CD4-positive, alpha-beta memory T cell (primary cell): Measurements from ENCODE around the gene TBC1D26. TPM values are rescaled to one million over a fixed set of nuclear protein-coding genes. Genes with fewer than 3 reads are reported as not detected.
"Not testable (repeated sequence)": the region's sequence is repeated elsewhere in the genome, so short reads cannot be mapped to it uniquely, and the experiment has no call there.

Source experiments
- CTCF ChIA-PET: fragments of 350-600 bp; sonication (Branson Sonifier 250); formaldehyde crosslinking; loops from one replicate; lab custom pipeline; 2021; ENCODE audit warnings: inconsistent platforms; ENCODE audit not compliant: partially characterized antibody; lab: Charles Lee
- POLR2A ChIA-PET: fragments of 350-600 bp; sonication (Branson Sonifier 250); formaldehyde crosslinking; loops from one replicate; lab custom pipeline; 2021; ENCODE audit not compliant: partially characterized antibody; lab: Charles Lee
- DNase-seq, 5 donors: peaks; one replicate each; pipeline versions ENCODE4 v3.0.0 to v3.0.0-alpha.2; 2020 to 2022; ENCODE audit warnings: mixed read lengths in 1 of 5
- H3K27ac ChIP-seq: one replicate; pipeline ENCODE4 v1.7.0; 2013; ENCODE audit warnings: low read depth, low read length
- H3K27me3 ChIP-seq: 2 replicates; pipeline ENCODE4 v1.7.0; 2013; ENCODE audit warnings: mild to moderate bottlenecking, low read length, moderate library complexity; ENCODE audit not compliant: insufficient read depth
- H3K36me3 ChIP-seq: 2 replicates; pipeline ENCODE4 v1.7.0; 2013; ENCODE audit warnings: mild to moderate bottlenecking, low read length, moderate library complexity; ENCODE audit not compliant: insufficient read depth
- H3K4me1 ChIP-seq: 2 replicates; pipeline ENCODE4 v1.7.0; 2013; ENCODE audit warnings: mild to moderate bottlenecking, low read length, moderate library complexity; ENCODE audit not compliant: insufficient read depth
- H3K4me3 ChIP-seq, 2 donors: one replicate each; pipeline ENCODE4 v1.7.0; 2013; ENCODE audit warnings: low read length in 2 of 2, mild to moderate bottlenecking in 1 of 2
- H3K9me3 ChIP-seq, 2 donors: one replicate each; pipeline ENCODE4 v1.7.0; 2013; ENCODE audit warnings: low read length in 2 of 2, control low read depth in 1 of 2; ENCODE audit not compliant: control insufficient read depth in 1 of 2
- H3K27ac Mint-ChIP-seq, 7 donors: one replicate each; pipeline ENCODE4 v1.8.0; 2020 to 2021; ENCODE audit warnings: mixed read lengths in 7 of 7, mild to moderate bottlenecking in 6 of 7, inconsistent platforms in 3 of 7, moderate library complexity in 3 of 7
- H3K27me3 Mint-ChIP-seq, 2 donors: one replicate each; pipeline ENCODE4 v1.8.0; 2020 to 2021; ENCODE audit warnings: mixed read lengths in 2 of 2
- H3K36me3 Mint-ChIP-seq, 2 donors: one replicate each; pipeline ENCODE4 v1.8.0; 2020 to 2021; ENCODE audit warnings: mixed read lengths in 2 of 2, inconsistent platforms in 1 of 2, mild to moderate bottlenecking in 1 of 2
- H3K4me1 Mint-ChIP-seq, 4 donors: one replicate each; pipeline ENCODE4 v1.8.0; 2020 to 2021; ENCODE audit warnings: mixed read lengths in 4 of 4, mild to moderate bottlenecking in 1 of 4
- H3K4me3 Mint-ChIP-seq, 8 donors: one replicate each; pipeline ENCODE4 v1.8.0; 2020 to 2021; ENCODE audit warnings: mixed read lengths in 8 of 8, mild to moderate bottlenecking in 7 of 8, moderate library complexity in 6 of 8, inconsistent platforms in 3 of 8
- H3K9me3 Mint-ChIP-seq, 8 donors: one replicate each; pipeline ENCODE4 v1.8.0; 2020 to 2021; ENCODE audit warnings: mixed read lengths in 8 of 8, mild to moderate bottlenecking in 5 of 8, inconsistent platforms in 3 of 8, moderate library complexity in 1 of 8
- intact Hi-C: fragments of 100-400 bp; cut with micrococcal nuclease; formaldehyde crosslinking; loops from one replicate; pipeline ENCODE4 v1.15.1; 2023
- polyA plus RNA-seq, 2 donors: library from polyadenylated mRNA; unstranded; fragments of 300-500 nt; fragmentation: Illumina TruSeq; gene quantifications; one replicate each; pipeline ENCODE4 v1.2.3, GENCODE V29; 2021
- total RNA-seq, 2 experiments: library from RNA; stranded (reverse); gene quantifications; one replicate each; pipeline ENCODE4 v1.2.3, GENCODE V29; 2021

TBC1D26 gene
- total and polyA plus RNA-seq, 4 experiments from 2014 or later: 0.19 to 0.49 TPM; not detected in 2

DNA sequence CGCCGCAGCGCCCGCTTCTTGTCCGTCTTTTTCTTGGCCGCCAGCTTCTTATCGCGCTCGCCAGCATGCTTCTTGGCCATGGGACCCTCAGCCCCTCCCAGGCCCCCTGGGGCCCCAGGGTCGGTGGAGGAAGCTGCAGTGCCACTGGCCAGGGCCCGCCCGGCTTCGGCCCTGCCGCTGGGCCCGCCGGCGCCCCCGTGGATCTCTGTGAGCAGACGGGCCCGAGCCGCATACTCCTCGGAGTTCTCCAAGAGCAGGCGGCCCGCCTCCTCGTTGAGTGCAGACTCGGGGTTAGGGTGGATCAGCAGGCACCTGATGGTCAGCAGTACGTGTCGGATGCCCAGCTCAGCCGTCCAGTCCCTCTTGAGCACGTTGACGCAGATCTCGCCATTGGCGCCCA, 27.8 kb upstream of the TBC1D26 start:
- H3K4me1 ChIP-seq, H3K27me3 Mint-ChIP-seq, POLR2A ChIA-PET, intact Hi-C loops, H3K4me3 ChIP-seq, H3K4me3 Mint-ChIP-seq, H3K27ac Mint-ChIP-seq, H3K4me1 Mint-ChIP-seq, H3K27ac ChIP-seq, DNase-seq, H3K36me3 ChIP-seq, H3K9me3 ChIP-seq, H3K27me3 ChIP-seq, CTCF ChIA-PET: not testable (repeated sequence)
- Mint-ChIP-seq H3K9me3 (peaks cover 2 to 33% (median 19%) of the 10 kb centered on the region in 8 donors), H3K36me3 (peaks cover 42 to 51% of the 10 kb centered on the region in 2 donors)

DNA sequence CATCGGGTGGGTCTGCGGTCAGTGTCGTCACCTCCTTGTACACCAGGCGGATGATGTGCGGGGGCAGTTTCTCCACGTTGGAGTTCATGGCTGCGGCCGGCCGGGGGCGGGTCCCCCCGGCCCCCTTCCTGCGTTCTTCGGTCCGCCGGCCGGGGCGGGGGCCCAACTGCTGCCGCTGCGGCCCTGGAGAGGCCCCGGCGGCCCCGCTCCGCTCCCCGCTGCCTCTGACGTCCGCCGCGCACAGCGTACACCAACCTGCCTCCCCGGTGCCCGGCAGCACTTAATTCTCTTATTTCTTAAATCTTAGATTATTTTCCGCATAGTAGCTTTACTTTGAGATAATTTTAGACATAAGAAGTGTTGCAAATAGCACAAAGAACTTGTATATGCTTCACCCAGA, 27.3 kb upstream of the TBC1D26 start:
- H3K4me3 ChIP-seq, H3K36me3 ChIP-seq, DNase-seq, H3K27ac ChIP-seq, H3K4me3 Mint-ChIP-seq, H3K4me1 Mint-ChIP-seq, H3K27me3 Mint-ChIP-seq, POLR2A ChIA-PET, H3K9me3 ChIP-seq, H3K27ac Mint-ChIP-seq, CTCF ChIA-PET, H3K27me3 ChIP-seq, H3K4me1 ChIP-seq, intact Hi-C loops: not testable (repeated sequence)
- Mint-ChIP-seq H3K36me3 (peaks cover 48 to 51% of the 10 kb centered on the region in 2 donors), H3K9me3 (peaks cover 2 to 38% (median 24%) of the 10 kb centered on the region in 8 donors)

DNA sequence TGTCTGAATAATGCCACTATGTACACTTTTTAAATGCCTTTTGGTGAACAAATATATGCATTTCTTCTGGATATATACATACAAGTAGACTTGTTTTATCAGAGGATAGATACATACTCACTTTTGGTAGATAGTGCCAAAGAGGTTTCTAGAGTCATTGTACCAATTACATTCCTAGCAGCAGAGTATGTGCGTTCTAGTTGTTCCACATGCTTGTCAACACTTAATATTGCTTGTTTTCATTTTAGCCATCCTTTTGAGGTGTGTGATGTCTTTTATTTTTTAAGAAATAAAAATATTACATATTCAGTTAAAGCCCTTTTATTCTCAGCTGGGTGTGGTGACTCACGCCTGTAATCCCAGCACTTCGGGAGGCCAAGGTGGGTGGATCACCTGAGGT, 23.2 kb upstream of the TBC1D26 start:
- H3K4me3 Mint-ChIP-seq, H3K4me1 Mint-ChIP-seq, POLR2A ChIA-PET, DNase-seq, H3K36me3 ChIP-seq, CTCF ChIA-PET, H3K27me3 ChIP-seq, H3K27ac ChIP-seq, H3K27ac Mint-ChIP-seq, H3K27me3 Mint-ChIP-seq, H3K9me3 ChIP-seq, intact Hi-C loops, H3K4me1 ChIP-seq, H3K4me3 ChIP-seq: not testable (repeated sequence)
- H3K36me3 Mint-ChIP-seq: peaks cover 46 to 65% of the 10 kb centered on the region in 2 donors
- H3K9me3 Mint-ChIP-seq: peaks cover 2 to 55% (median 38%) of the 10 kb centered on the region in 8 donors

DNA sequence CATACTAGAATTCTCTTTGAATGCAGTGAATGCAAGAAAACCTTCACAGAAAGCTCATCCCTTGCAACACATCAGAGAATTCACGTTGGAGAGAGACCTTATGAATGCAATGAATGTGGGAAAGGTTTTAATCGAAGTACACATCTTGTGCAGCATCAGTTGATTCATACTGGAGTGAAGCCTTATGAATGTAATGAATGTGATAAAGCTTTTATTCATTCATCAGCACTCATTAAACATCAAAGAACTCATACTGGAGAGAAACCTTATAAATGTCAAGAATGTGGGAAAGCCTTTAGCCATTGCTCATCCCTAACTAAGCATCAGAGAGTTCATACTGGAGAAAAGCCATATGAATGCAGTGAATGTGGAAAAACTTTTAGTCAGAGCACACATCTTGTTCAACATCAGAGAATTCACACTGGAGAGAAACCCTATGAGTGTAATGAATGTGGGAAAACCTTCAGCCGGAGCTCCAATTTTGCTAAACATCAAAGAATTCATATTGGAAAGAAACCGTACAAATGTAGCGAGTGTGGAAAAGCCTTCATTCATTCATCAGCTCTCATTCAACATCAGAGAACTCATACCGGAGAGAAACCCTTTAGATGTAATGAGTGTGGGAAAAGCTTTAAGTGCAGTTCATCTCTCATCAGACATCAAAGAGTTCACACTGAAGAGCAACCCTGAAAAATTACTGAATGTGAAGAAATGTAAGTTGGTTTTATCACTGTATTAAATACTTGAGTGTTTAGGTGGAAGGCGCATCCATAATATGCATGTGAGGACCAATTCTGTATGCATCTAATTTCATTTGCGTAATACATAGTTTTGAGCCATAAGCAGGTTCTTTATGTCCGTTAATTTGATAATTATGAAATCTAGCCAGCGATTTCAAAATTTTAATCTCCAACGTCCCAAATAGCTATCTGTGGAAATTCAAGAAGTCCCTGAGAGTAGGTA, 15.2 kb upstream of the TBC1D26 start:
- H3K4me1 Mint-ChIP-seq, H3K9me3 ChIP-seq, DNase-seq, H3K27me3 Mint-ChIP-seq, H3K27me3 ChIP-seq, H3K27ac ChIP-seq, intact Hi-C loops, H3K4me3 ChIP-seq, H3K4me1 ChIP-seq, H3K4me3 Mint-ChIP-seq, H3K27ac Mint-ChIP-seq, CTCF ChIA-PET, POLR2A ChIA-PET, H3K36me3 ChIP-seq: not testable (repeated sequence)
- H3K36me3 Mint-ChIP-seq: peaks cover 29 to 30% of the 10 kb centered on the region in 2 donors
- H3K9me3 Mint-ChIP-seq: peaks cover 0 to 65% (median 51%) of the 10 kb centered on the region in 8 donors

DNA sequence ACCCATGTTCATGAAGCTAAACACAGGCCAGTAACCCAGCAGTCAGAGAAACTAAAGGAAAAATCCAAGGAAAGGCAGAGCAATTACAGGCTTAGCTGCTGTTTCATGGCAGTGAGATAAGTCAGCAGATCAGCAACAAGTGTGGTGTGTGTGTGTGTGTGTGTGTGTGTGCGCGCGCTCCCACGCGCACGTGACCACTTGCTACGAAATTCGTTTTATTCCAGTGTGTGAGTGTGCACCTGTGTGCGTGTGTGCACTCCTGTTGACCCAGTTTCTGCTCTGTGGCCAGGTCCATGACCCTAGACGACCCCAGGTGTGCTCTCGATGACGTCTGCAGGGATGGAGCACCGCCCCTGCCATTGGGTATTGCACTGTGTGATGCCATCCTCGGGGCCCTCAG, 1.5 kb upstream of the TBC1D26 start:
- DNase-seq, H3K9me3 ChIP-seq, H3K4me1 ChIP-seq, H3K4me3 ChIP-seq, POLR2A ChIA-PET, H3K27me3 Mint-ChIP-seq, intact Hi-C loops, CTCF ChIA-PET, H3K4me3 Mint-ChIP-seq, H3K36me3 ChIP-seq, H3K27ac Mint-ChIP-seq, H3K27ac ChIP-seq, H3K27me3 ChIP-seq, H3K4me1 Mint-ChIP-seq, H3K36me3 Mint-ChIP-seq: not testable (repeated sequence)
- H3K9me3 Mint-ChIP-seq: peaks cover 0 to 12% (median 7%) of the 10 kb centered on the region in 8 donors

DNA sequence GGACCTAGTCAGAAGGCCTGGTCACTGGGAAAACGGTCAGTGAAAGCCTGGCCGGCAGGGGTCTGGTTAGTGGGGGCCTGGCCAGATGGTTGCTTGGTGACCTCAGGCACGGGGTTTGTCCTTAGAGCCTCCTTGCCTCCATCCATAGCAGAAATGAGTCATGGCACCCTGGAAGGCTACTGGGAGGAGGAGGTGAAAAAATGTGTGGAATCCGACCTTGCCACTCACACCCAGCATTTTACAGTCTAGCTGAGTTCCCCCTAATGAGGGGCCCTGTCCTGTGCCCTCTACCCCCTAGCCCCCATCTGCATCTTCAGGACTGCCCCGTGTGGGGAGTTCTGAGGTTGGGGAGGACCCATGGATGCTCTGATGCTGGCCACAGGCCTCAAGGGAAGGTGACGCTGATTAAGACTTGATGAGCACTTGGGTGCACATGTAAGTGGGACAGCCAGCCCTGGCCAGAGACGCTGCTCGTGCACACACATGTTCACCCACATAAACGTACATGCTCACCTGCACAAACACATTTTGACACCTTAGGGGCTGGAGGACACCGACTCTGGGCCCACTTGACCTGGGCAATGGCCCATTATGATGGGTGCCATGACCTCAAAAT, 1.2 kb downstream of the TBC1D26 start:
- H3K36me3 Mint-ChIP-seq, H3K36me3 ChIP-seq, H3K4me3 Mint-ChIP-seq, H3K9me3 ChIP-seq, H3K9me3 Mint-ChIP-seq, intact Hi-C loops, H3K27ac ChIP-seq, CTCF ChIA-PET, POLR2A ChIA-PET, H3K4me1 ChIP-seq, DNase-seq, H3K4me3 ChIP-seq, H3K27me3 ChIP-seq, H3K27me3 Mint-ChIP-seq, H3K27ac Mint-ChIP-seq, H3K4me1 Mint-ChIP-seq: not testable (repeated sequence)

DNA sequence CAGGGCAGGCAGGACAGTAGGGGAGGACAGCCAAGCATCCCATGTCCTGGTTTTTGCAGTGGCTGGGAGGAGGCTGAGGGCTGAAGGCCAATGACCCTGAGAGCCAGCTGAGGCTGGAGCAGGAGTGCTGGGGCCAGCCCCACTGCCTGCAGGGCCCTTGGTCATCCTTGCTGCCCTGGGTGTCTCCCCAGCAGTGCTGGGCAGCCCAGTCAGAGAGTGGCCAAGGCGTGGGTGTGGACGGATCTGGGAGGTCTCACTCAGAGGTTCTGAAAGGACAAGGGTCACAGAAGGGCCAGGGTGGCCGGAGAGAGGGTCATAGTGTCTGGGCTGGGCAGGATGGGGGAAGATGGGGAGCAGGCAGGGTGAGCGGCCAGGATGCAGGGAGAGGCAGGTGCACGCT, 4.5 kb downstream of the TBC1D26 start:
- H3K4me3 Mint-ChIP-seq, intact Hi-C loops, H3K27me3 ChIP-seq, H3K36me3 Mint-ChIP-seq, H3K36me3 ChIP-seq, H3K9me3 ChIP-seq, CTCF ChIA-PET, H3K4me1 ChIP-seq, DNase-seq, H3K9me3 Mint-ChIP-seq, H3K4me1 Mint-ChIP-seq, H3K27ac ChIP-seq, H3K27me3 Mint-ChIP-seq, POLR2A ChIA-PET, H3K4me3 ChIP-seq, H3K27ac Mint-ChIP-seq: not testable (repeated sequence)
